Hepatocyte (in vitro differentiated cells): ENCODE measurements around the gene SNRPE. TPM values are rescaled to one million over a fixed set of nuclear protein-coding genes. Genes with fewer than 3 reads are reported as not detected.

ENCODE experiments used
- DNase-seq: peaks from one replicate; pipeline ENCODE4 v3.0.0-alpha.2; 2016; ENCODE audit warnings: low spot score
- H2AFZ ChIP-seq: fragments of 200-600 bp; sonication (generic); 2 replicates; pipeline ENCODE4 v1.6.0; 2016; ENCODE audit warnings: antibody characterized with exemption, mild to moderate bottlenecking
- H3K27ac ChIP-seq: fragments of 200-600 bp; sonication (generic); 2 replicates; pipeline ENCODE4 v1.5.1; 2016; ENCODE audit warnings: mild to moderate bottlenecking
- H3K27me3 ChIP-seq: fragments of 200-600 bp; sonication (generic); 2 replicates; pipeline ENCODE4 v1.6.1; 2016
- H3K36me3 ChIP-seq: fragments of 200-600 bp; sonication (generic); replicated peaks from 2 replicates; pipeline ENCODE4 v1.5.1; 2016; ENCODE audit warnings: low read depth; ENCODE audit not compliant: insufficient read depth
- H3K4me1 ChIP-seq: fragments of 200-600 bp; sonication (generic); 2 replicates; pipeline ENCODE4 v1.5.1; 2016; ENCODE audit warnings: mild to moderate bottlenecking, moderate library complexity; ENCODE audit not compliant: insufficient read depth
- H3K4me2 ChIP-seq: fragments of 200-600 bp; sonication (generic); 2 replicates; pipeline ENCODE4 v1.6.0; 2016
- H3K4me3 ChIP-seq: fragments of 200-600 bp; sonication (generic); 2 replicates; pipeline ENCODE4 v1.5.1; 2016; ENCODE audit warnings: mild to moderate bottlenecking
- H3K79me2 ChIP-seq: fragments of 200-600 bp; sonication (generic); 2 replicates; pipeline ENCODE4 v1.6.0; 2017; ENCODE audit warnings: mild to moderate bottlenecking
- H3K9me2 ChIP-seq: fragments of 200-600 bp; sonication (generic); replicated peaks from 2 replicates; pipeline ENCODE4 v1.6.0; 2017; ENCODE audit warnings: mild to moderate bottlenecking; ENCODE audit not compliant: insufficient read depth
- H3K9me3 ChIP-seq: fragments of 200-600 bp; sonication (generic); 2 replicates; pipeline ENCODE4 v1.5.1; 2016; ENCODE audit warnings: low read depth, mild to moderate bottlenecking
- H4K20me1 ChIP-seq: fragments of 200-600 bp; sonication (generic); 2 replicates; pipeline ENCODE4 v1.6.0; 2016; ENCODE audit warnings: mild to moderate bottlenecking; ENCODE audit not compliant: insufficient read depth, poor library complexity, severe bottlenecking
- EZH2 ChIP-seq: fragments of 200-600 bp; sonication (generic); IDR thresholded peaks from 2 replicates; pipeline ENCODE4 v1.6.1; 2016; ENCODE audit warnings: antibody characterized with exemption, mild to moderate bottlenecking, borderline replicate concordance
- EZH2phosphoT487 ChIP-seq: fragments of 200-600 bp; sonication (generic); IDR thresholded peaks from one replicate; pipeline ENCODE4 v1.6.1; 2018; ENCODE audit warnings: antibody characterized with exemption, mild to moderate bottlenecking, low read depth, moderate library complexity; ENCODE audit not compliant: unreplicated experiment, severe bottlenecking
- WGBS: methylation state at CpG from one replicate; pipeline ENCODE4 v1.1.6; 2016; ENCODE audit warnings: low lambda C conversion rate; ENCODE audit errors: missing lambda C conversion rate; 5-methylcytosine and 5-hydroxymethylcytosine counted together
- polyA plus RNA-seq: library from polyadenylated mRNA; unstranded; fragments of >200 nt; fragmentation: Nextera tagmentation; extraction: Ambion mirVana; gene quantifications from 2 replicates; pipeline ENCODE4 v1.2.1, GENCODE V29; 2016
- total RNA-seq: library from RNA; depleted of rRNA; stranded (reverse); fragments of >200 nt; gene quantifications from 2 replicates; pipeline ENCODE4 v1.2.3, GENCODE V29; 2014
- TF ChIP-seq, protein P1 (sequence below): fragments of 200-600 bp; sonication (generic); IDR thresholded peaks from 2 replicates; pipeline ENCODE4 v1.5.1; 2016; ENCODE audit warnings: antibody characterized with exemption, mild to moderate bottlenecking; ENCODE audit not compliant: poor library complexity

SNRPE gene
- total and polyA plus RNA-seq, 2 experiments from 2014 or later: 94.5 to 272 TPM

DNA sequence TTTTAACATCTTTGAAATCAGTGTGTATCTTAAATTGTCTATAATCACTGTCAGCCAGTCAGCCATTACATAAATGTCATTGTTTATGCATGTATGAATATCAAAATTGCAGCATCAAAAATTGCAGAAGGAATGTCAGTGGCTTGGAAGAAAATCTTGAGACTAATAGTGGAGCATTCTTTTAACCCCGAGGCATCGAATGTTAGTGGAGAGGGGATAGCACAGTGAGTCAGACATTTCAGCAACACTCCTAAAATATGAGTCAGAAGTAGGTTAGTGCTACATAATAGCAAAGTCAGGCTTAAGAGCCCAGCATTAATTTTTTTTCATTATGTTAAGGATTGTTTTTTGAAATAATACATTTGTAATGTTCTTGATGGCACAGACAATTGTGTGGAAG lies 45.5 kb downstream of the SNRPE start:
- TF ChIP-seq, protein P1, sequence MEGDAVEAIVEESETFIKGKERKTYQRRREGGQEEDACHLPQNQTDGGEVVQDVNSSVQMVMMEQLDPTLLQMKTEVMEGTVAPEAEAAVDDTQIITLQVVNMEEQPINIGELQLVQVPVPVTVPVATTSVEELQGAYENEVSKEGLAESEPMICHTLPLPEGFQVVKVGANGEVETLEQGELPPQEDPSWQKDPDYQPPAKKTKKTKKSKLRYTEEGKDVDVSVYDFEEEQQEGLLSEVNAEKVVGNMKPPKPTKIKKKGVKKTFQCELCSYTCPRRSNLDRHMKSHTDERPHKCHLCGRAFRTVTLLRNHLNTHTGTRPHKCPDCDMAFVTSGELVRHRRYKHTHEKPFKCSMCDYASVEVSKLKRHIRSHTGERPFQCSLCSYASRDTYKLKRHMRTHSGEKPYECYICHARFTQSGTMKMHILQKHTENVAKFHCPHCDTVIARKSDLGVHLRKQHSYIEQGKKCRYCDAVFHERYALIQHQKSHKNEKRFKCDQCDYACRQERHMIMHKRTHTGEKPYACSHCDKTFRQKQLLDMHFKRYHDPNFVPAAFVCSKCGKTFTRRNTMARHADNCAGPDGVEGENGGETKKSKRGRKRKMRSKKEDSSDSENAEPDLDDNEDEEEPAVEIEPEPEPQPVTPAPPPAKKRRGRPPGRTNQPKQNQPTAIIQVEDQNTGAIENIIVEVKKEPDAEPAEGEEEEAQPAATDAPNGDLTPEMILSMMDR: no peak
- TF ChIP-seq EZH2 (no peak), EZH2phosphoT487 (no peak)
- Histone ChIP-seq H2AFZ (no peak overlapping the region), H3K4me1 (no peaks in the 10 kb centered on the region), H3K4me3 (no peak overlapping the region), H4K20me1 (no peaks in the 10 kb centered on the region), H3K79me2 (no peaks in the 10 kb centered on the region), H3K9me2 (no peaks in the 10 kb centered on the region), H3K4me2 (no peak overlapping the region), H3K9me3 (no peaks in the 10 kb centered on the region), H3K27me3 (no peaks in the 10 kb centered on the region), H3K27ac (peak overlapping the region; percentile 7), H3K36me3 (no peaks in the 10 kb centered on the region)
- peak; percentile 50 for DNase-seq
- 23% methylated on average over 2 of the region's 2 CpGs for WGBS

DNA sequence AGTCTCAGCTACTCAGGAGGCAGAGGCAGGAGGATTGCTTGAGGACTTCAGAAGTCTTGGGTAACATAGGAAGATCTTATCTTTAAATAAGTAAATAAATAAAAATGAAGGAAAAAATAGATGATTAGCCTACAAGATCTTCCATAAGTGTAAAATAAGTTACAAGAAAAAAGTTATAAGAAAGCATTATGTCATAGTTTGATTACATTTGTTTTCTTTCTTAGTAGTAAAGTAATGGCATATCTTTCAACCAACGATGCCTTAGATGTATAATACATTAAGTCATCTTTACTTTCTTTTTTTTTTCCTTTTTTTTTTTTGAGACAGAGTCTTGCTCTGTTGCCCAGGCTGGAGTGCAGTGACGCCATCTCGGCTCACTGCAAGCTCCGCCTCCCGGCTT lies 46.5 kb downstream of the SNRPE start:
- Histone ChIP-seq H3K4me3 (no peak overlapping the region), H3K27ac (no peak overlapping the region), H3K36me3 (no peaks in the 10 kb centered on the region), H4K20me1 (no peaks in the 10 kb centered on the region), H3K9me2 (no peaks in the 10 kb centered on the region), H2AFZ (no peak overlapping the region), H3K27me3 (no peaks in the 10 kb centered on the region), H3K4me2 (no peak overlapping the region), H3K9me3 (no peaks in the 10 kb centered on the region), H3K4me1 (no peaks in the 10 kb centered on the region), H3K79me2 (no peaks in the 10 kb centered on the region)
- DNase-seq: no peak
- WGBS: 95% methylated on average over 5 of the region's 5 CpGs
- TF ChIP-seq EZH2 (no peak), EZH2phosphoT487 (no peak)
- TF ChIP-seq, protein P1: no peak

DNA sequence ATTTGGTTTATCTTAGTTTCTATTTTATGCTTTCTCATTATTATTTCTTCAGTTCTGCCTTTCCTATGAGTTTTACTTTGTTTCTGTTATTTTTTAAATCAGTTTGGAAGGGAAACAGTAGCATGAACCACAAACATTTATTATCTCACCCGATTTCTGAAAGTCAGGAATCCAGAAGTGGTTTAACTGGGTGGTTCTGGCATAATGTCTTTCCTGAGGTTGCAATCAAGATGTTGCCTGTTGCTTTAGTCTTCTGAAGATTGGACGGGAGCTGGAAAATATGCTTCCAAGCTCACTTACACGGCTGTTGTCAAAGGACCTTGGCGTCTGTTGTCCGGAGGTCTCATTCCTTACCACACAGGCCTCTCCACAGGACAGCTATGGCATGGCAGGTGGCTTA lies 50.4 kb downstream of the SNRPE start:
- no peak overlapping the region for H3K27ac ChIP-seq
- no peak for DNase-seq
- H2AFZ ChIP-seq: no peak overlapping the region
- H3K4me3 ChIP-seq: no peak overlapping the region
- H3K4me2 ChIP-seq: no peak overlapping the region
- no peaks in the 10 kb centered on the region for H3K27me3 ChIP-seq
- TF ChIP-seq, protein P1: no peak
- TF ChIP-seq EZH2phosphoT487 (no peak), EZH2 (no peak)
- no peaks in the 10 kb centered on the region for H3K79me2 ChIP-seq
- H3K9me3 ChIP-seq: no peaks in the 10 kb centered on the region
- no peaks in the 10 kb centered on the region for H3K9me2 ChIP-seq
- H4K20me1 ChIP-seq: no peaks in the 10 kb centered on the region
- H3K36me3 ChIP-seq: no peaks in the 10 kb centered on the region
- WGBS: 90% methylated on average over 5 of the region's 5 CpGs
- peaks cover 9% of the 10 kb centered on the region for H3K4me1 ChIP-seq

DNA sequence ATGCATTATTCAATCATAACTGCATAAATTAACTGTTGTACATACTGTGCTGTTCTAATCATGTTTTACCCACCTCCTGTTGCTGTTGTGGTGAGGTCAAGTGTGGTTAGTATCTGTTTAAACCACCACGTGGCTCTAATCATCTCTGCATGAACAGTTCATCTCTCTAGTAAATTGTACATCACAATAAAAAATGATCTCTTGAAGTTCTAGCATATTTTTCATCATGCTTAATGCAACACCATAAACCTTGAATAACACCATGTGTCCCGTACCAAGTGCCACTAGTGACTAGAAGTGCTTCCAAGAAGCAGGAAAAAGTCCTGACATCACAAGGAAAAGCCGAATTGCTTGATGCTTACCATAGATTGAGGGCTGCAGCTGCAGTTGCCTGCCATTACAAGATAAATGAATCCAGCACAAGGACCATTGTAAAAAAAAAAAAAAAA lies 51.7 kb downstream of the SNRPE start:
- no peaks in the 10 kb centered on the region for H3K9me3 ChIP-seq
- no peak for DNase-seq
- 63% methylated on average over 3 of the region's 3 CpGs for WGBS
- H3K27ac ChIP-seq: no peak overlapping the region
- H3K36me3 ChIP-seq: no peaks in the 10 kb centered on the region
- H3K4me1 ChIP-seq: peaks cover 9% of the 10 kb centered on the region
- H4K20me1 ChIP-seq: no peaks in the 10 kb centered on the region
- no peak overlapping the region for H3K4me3 ChIP-seq
- H3K79me2 ChIP-seq: no peaks in the 10 kb centered on the region
- H3K9me2 ChIP-seq: no peaks in the 10 kb centered on the region
- no peaks in the 10 kb centered on the region for H3K27me3 ChIP-seq
- H3K4me2 ChIP-seq: no peak overlapping the region
- no peak overlapping the region for H2AFZ ChIP-seq
- TF ChIP-seq EZH2: no peak
- TF ChIP-seq EZH2phosphoT487: no peak
- TF ChIP-seq, protein P1: no peak
